CD14-positive monocyte (primary cell): ENCODE results near the gene ATP6V1D. TPM values are rescaled to one million over a fixed set of nuclear protein-coding genes. Genes with fewer than 3 reads are reported as not detected.

Source experiments
- DNase-seq, 3 donors: peaks; one replicate each; pipeline ENCODE4 v3.0.0-alpha.2; 2011 to 2022
- H2AFZ ChIP-seq: 2 replicates; pipeline ENCODE4 v1.6.0; 2012; ENCODE audit warnings: mild to moderate bottlenecking, low read depth, low read length, inconsistent platforms; ENCODE audit not compliant: insufficient read depth, poor library complexity, severe bottlenecking
- H3K27ac ChIP-seq, 2 donors: 1 replicate in 1 of 2; 2 replicates in 1 of 2; pipeline ENCODE4 v1.5.1; 2012 to 2013; ENCODE audit warnings: low read length in 2 of 2, control low read depth in 1 of 2, inconsistent platforms in 1 of 2, low read depth in 1 of 2, mild to moderate bottlenecking in 1 of 2
- H3K27me3 ChIP-seq, 2 donors: one replicate each; pipeline versions ENCODE4 v1.6.0 to v1.6.1; 2011 to 2013; ENCODE audit warnings: low read length in 2 of 2; ENCODE audit not compliant: control insufficient read depth in 2 of 2, insufficient read depth in 2 of 2
- H3K36me3 ChIP-seq, 2 donors: replicated peaks in 1 of 2; 1 replicate in 1 of 2; 2 replicates in 1 of 2; pipeline versions ENCODE4 v1.5.1 to v1.6.1; 2012 to 2013; ENCODE audit warnings: low read length in 2 of 2, control low read depth in 1 of 2, inconsistent platforms in 1 of 2, mild to moderate bottlenecking in 1 of 2; ENCODE audit not compliant: insufficient read depth in 2 of 2, control insufficient read depth in 1 of 2
- H3K4me1 ChIP-seq, 2 donors: 1 replicate in 1 of 2; 2 replicates in 1 of 2; pipeline versions ENCODE4 v1.5.1 to v1.6.1; 2012 to 2013; ENCODE audit warnings: low read length in 2 of 2, control low read depth in 1 of 2, inconsistent platforms in 1 of 2, mild to moderate bottlenecking in 1 of 2, moderate library complexity in 1 of 2; ENCODE audit not compliant: insufficient read depth in 2 of 2, control insufficient read depth in 1 of 2
- H3K4me2 ChIP-seq: replicated peaks from 2 replicates; pipeline ENCODE3; 2012; ENCODE audit warnings: low read length, moderate library complexity, mild to moderate bottlenecking; ENCODE audit not compliant: poor library complexity, severe bottlenecking; ENCODE audit errors: extremely low read depth
- H3K4me3 ChIP-seq, 3 experiments: fragments of 200-600 bp in 1 of 3; sonication (generic) in 1 of 3; replicated peaks in 1 of 3; 1 replicate in 2 of 3; 2 replicates in 1 of 3; pipeline ENCODE4 v1.5.1; 2011 to 2013; ENCODE audit warnings: low read length in 3 of 3, mild to moderate bottlenecking in 3 of 3, control low read depth in 2 of 3, low read depth in 2 of 3, inconsistent platforms in 1 of 3, moderate library complexity in 1 of 3
- H3K79me2 ChIP-seq: 2 replicates; pipeline ENCODE4 v1.6.0; 2012; ENCODE audit warnings: mild to moderate bottlenecking, control low read depth, inconsistent platforms, low read length, moderate library complexity; ENCODE audit not compliant: insufficient read depth
- H3K9ac ChIP-seq: 2 replicates; pipeline ENCODE4 v1.6.0; 2017; ENCODE audit warnings: low read length, mild to moderate bottlenecking; ENCODE audit not compliant: insufficient read depth, poor library complexity, severe bottlenecking
- H3K9me3 ChIP-seq, 2 donors: replicated peaks in 1 of 2; 1 replicate in 1 of 2; 2 replicates in 1 of 2; pipeline versions ENCODE4 v1.5.1 to v1.6.1; 2012 to 2013; ENCODE audit warnings: low read length in 2 of 2, control low read depth in 1 of 2; ENCODE audit not compliant: control insufficient read depth in 1 of 2, insufficient read depth in 1 of 2
- H4K20me1 ChIP-seq: 2 replicates; pipeline ENCODE4 v1.6.0; 2012; ENCODE audit warnings: mild to moderate bottlenecking, low read length, control low read depth, moderate library complexity; ENCODE audit not compliant: insufficient read depth
- H3K27ac Mint-ChIP-seq, 7 donors: one replicate each; pipeline ENCODE4 v1.8.0; 2020; ENCODE audit warnings: mild to moderate bottlenecking in 7 of 7, mixed read lengths in 7 of 7, moderate library complexity in 6 of 7, inconsistent platforms in 2 of 7
- H3K27me3 Mint-ChIP-seq, 3 donors: one replicate each; pipeline ENCODE4 v1.8.0; 2021 to 2022; ENCODE audit warnings: low read depth in 3 of 3, mild to moderate bottlenecking in 3 of 3, mixed read lengths in 3 of 3, moderate library complexity in 3 of 3, inconsistent platforms in 1 of 3
- H3K36me3 Mint-ChIP-seq, 2 donors: one replicate each; pipeline ENCODE4 v1.8.0; 2020; ENCODE audit warnings: mixed read lengths in 2 of 2, inconsistent platforms in 1 of 2, mild to moderate bottlenecking in 1 of 2
- H3K4me1 Mint-ChIP-seq: one replicate; pipeline ENCODE4 v1.8.0; 2020; ENCODE audit warnings: mild to moderate bottlenecking, mixed read lengths
- H3K4me3 Mint-ChIP-seq, 2 donors: one replicate each; pipeline ENCODE4 v1.8.0; 2020; ENCODE audit warnings: mild to moderate bottlenecking in 2 of 2, mixed read lengths in 2 of 2, moderate library complexity in 1 of 2
- H3K9me3 Mint-ChIP-seq, 7 donors: one replicate each; pipeline ENCODE4 v1.8.0; 2020 to 2022; ENCODE audit warnings: mixed read lengths in 7 of 7, mild to moderate bottlenecking in 6 of 7, moderate library complexity in 6 of 7, inconsistent platforms in 2 of 7
- CTCF ChIP-seq: fragments of 200-600 bp; IDR thresholded peaks from one replicate; pipeline ENCODE4 v1.8.0; 2022; ENCODE audit warnings: antibody characterized with exemption, mild to moderate bottlenecking
- WGBS: methylation state at CpG from one replicate; pipeline ENCODE4 v1.1.5; 2013; ENCODE audit warnings: missing lambda C conversion rate; ENCODE audit not compliant: insufficient coverage; 5-methylcytosine and 5-hydroxymethylcytosine counted together
- intact Hi-C, 2 donors: fragments of 100-400 bp; cut with micrococcal nuclease; formaldehyde crosslinking; loops; one replicate each; pipeline versions ENCODE4 v1.15.0 to v1.15.1; 2023
- polyA plus RNA-seq, 3 donors: library from polyadenylated mRNA; depleted of rRNA in 1 of 3; unstranded in 2 of 3; stranded (reverse) in 1 of 3; fragments of 300-500 nt in 2 of 3; fragments of >200 nt in 1 of 3; fragmentation: Illumina TruSeq in 2 of 3; gene quantifications; 1 replicate in 2 of 3; 2 replicates in 1 of 3; pipeline ENCODE4 v1.2.3, GENCODE V29; 2012 to 2021

Gene ATP6V1D
- polyA plus RNA-seq, 3 donors: 18.4 to 122 (median 94.1) TPM

GRCh38 chr14:67357186-67357968, 2.2 kb downstream of the ATP6V1D start:
- Histone ChIP-seq H3K9ac (no peak overlapping the region), H3K4me2 (no peak overlapping the region), H3K27me3 (no peaks in the 10 kb centered on the region), H3K4me1 (peaks cover 17 to 33% of the 10 kb centered on the region in 2 donors), H3K36me3 (peaks cover 7 to 9% of the 10 kb centered on the region in 2 donors), H3K79me2 (peaks cover 84% of the 10 kb centered on the region), H3K27ac (peak overlapping the region in 1 of 2 donors; percentile 2), H2AFZ (no peak overlapping the region), H3K9me3 (no peaks in the 10 kb centered on the region), H3K4me3 (no peak overlapping the region), H4K20me1 (peaks cover 23% of the 10 kb centered on the region)
- DNase-seq: no peak
- Mint-ChIP-seq H3K27me3 (no peaks in the 10 kb centered on the region), H3K9me3 (peaks cover 0 to 2% (median 0%) of the 10 kb centered on the region in 7 donors), H3K4me1 (peaks cover 39% of the 10 kb centered on the region), H3K27ac (peak overlapping the region in 3 of 7 donors; percentile 7 to 95 (median 66)), H3K36me3 (peaks cover 9 to 16% of the 10 kb centered on the region in 2 donors), H3K4me3 (no peak overlapping the region)
- TF ChIP-seq CTCF: no peak
- WGBS: no CpG with 5 or more reads among the region's 4 CpGs
- intact Hi-C loops: loop anchor here in 1 of 2 donors (5.0 kb wide), 1 partner anchor 115 kb away; the partner anchor contains the start of gene PALS1

- H3K9me3 Mint-ChIP-seq: no peaks in the 10 kb centered on the region
- no peak for DNase-seq
- no peaks in the 10 kb centered on the region for H3K9me3 ChIP-seq
- peaks cover 6% of the 10 kb centered on the region for H3K4me1 Mint-ChIP-seq
- H2AFZ ChIP-seq: no peak overlapping the region
- H3K27me3 ChIP-seq: no peaks in the 10 kb centered on the region
- no peak overlapping the region for H3K4me3 ChIP-seq
- H3K36me3 ChIP-seq: peaks cover 58 to 62% of the 10 kb centered on the region in 2 donors
- no peak overlapping the region for H3K27ac ChIP-seq
- no peak for TF ChIP-seq CTCF
- no peak overlapping the region for H3K9ac ChIP-seq
- no peak overlapping the region for H3K4me3 Mint-ChIP-seq
- peaks cover 49 to 67% of the 10 kb centered on the region in 2 donors for H3K36me3 Mint-ChIP-seq
- no peak overlapping the region for H3K4me2 ChIP-seq
- intact Hi-C loops: no loop called here
- H3K27me3 Mint-ChIP-seq: no peaks in the 10 kb centered on the region
- peaks cover 13% of the 10 kb centered on the region for H4K20me1 ChIP-seq
- 100% methylated on average over 3 of the region's 5 CpGs for WGBS
- H3K79me2 ChIP-seq: peaks cover 41% of the 10 kb centered on the region
- H3K27ac Mint-ChIP-seq: no peak overlapping the region
- H3K4me1 ChIP-seq: no peaks in the 10 kb centered on the region
Measured at GRCh38 chr14:67352055-67352454, 7.5 kb downstream of the ATP6V1D start.
